HEK293 (cell line): ENCODE results near the gene NKG7.

ENCODE experiments used
- CTCF ChIP-seq: fragments of 450-650 bp; formaldehyde crosslinking; IDR thresholded peaks from 2 replicates; pipeline ENCODE4 v1.5.1; 2016; ENCODE audit warnings: missing biosample characterization, missing genetic modification characterization
- ZFP37 ChIP-seq: fragments of 450-650 bp; formaldehyde crosslinking; IDR thresholded peaks from 2 replicates; pipeline ENCODE4 v1.5.1; 2016; ENCODE audit warnings: missing biosample characterization, missing genetic modification characterization
- ZNF214 ChIP-seq: fragments of 450-650 bp; formaldehyde crosslinking; IDR thresholded peaks from 2 replicates; pipeline ENCODE4 v1.5.1; 2017; ENCODE audit warnings: missing biosample characterization, mild to moderate bottlenecking, missing genetic modification characterization, borderline replicate concordance

DNA sequence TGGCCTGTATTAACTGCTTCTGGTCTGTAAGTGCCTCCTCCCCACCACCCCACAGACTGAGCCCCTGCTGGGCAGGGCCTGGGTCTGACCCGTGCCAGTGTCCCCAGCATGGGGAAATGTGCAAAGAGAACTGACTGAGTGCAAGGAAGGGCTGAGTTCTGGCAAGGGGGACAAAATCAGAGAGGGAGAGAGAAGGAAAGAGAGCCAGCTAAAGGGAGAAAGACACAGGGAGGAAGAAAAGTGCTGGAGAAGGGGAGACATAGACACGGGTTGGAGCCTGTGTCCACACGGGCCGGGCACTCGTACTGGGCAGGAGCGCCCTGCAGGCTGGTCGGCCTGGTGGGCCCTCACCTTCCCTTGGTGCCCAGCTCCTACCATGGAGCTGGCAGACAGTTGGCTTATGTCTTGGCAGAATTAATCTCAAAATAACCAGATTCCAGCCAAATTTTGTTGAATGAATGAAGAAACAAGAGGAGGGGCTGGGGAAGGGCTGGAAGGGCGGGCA is 1.2 kb downstream of the NKG7 start:
- no peak for TF ChIP-seq CTCF
- no peak for TF ChIP-seq ZNF214 (tag by site-specific recombination)
- TF ChIP-seq ZFP37 (tag by site-specific recombination) = no peak
